MM.1S (cell line): Measurements from ENCODE around the gene PPP4R1.

Experiments used
- DNase-seq: peaks from one replicate; pipeline ENCODE4 v3.0.0-alpha.2; 2015
- H2AFZ ChIP-seq: fragments of 300-600 bp; sonication (generic); 2 replicates; pipeline ENCODE4 v1.6.0; 2016; ENCODE audit warnings: antibody characterized with exemption, low read length
- H3F3A ChIP-seq: fragments of 300-600 bp; sonication (generic); 2 replicates; pipeline ENCODE4 v1.6.1; 2016; ENCODE audit warnings: mild to moderate bottlenecking, antibody characterized with exemption, low read length, moderate library complexity, mixed read lengths; ENCODE audit not compliant: insufficient read depth
- H3K27ac ChIP-seq: fragments of 300-600 bp; sonication (generic); 2 replicates; pipeline ENCODE4 v1.5.1; 2016; ENCODE audit warnings: mild to moderate bottlenecking, low read length
- H3K27me3 ChIP-seq: fragments of 300-600 bp; sonication (generic); replicated peaks from 2 replicates; pipeline ENCODE4 v1.6.0; 2016; ENCODE audit warnings: low read length; ENCODE audit not compliant: insufficient read depth
- H3K36me3 ChIP-seq: fragments of 300-600 bp; sonication (generic); replicated peaks from 2 replicates; pipeline ENCODE4 v1.6.1; 2016; ENCODE audit warnings: mild to moderate bottlenecking, low read length, mixed read lengths; ENCODE audit not compliant: insufficient read depth
- H3K4me1 ChIP-seq: fragments of 300-600 bp; sonication (generic); 2 replicates; pipeline ENCODE4 v1.6.1; 2016; ENCODE audit warnings: low read length, mixed read lengths
- H3K4me2 ChIP-seq: fragments of 300-600 bp; sonication (generic); 2 replicates; pipeline ENCODE4 v1.6.0; 2016; ENCODE audit warnings: low read depth, low read length
- H3K4me3 ChIP-seq: fragments of 300-600 bp; sonication (generic); 2 replicates; pipeline ENCODE4 v1.5.1; 2016; ENCODE audit warnings: low read length, mixed read lengths
- H3K79me2 ChIP-seq: fragments of 300-600 bp; sonication (generic); 2 replicates; pipeline ENCODE4 v1.6.1; 2016; ENCODE audit warnings: mixed run types, low read length, mixed read lengths
- H3K9ac ChIP-seq: fragments of 300-600 bp; sonication (generic); 2 replicates; pipeline ENCODE4 v1.6.1; 2016; ENCODE audit warnings: low read length, mixed read lengths
- H3K9me2 ChIP-seq: fragments of 300-600 bp; sonication (generic); replicated peaks from 2 replicates; pipeline ENCODE4 v1.6.1; 2016; ENCODE audit warnings: mild to moderate bottlenecking, low read length, mixed read lengths; ENCODE audit not compliant: insufficient read depth
- H3K9me3 ChIP-seq: fragments of 300-600 bp; sonication (generic); replicated peaks from 2 replicates; pipeline ENCODE4 v1.6.1; 2016; ENCODE audit warnings: mild to moderate bottlenecking, low read length, mixed read lengths; ENCODE audit not compliant: insufficient read depth
- H4K20me1 ChIP-seq: fragments of 300-600 bp; sonication (generic); 2 replicates; pipeline ENCODE4 v1.6.1; 2016; ENCODE audit warnings: mild to moderate bottlenecking, low read length, moderate library complexity, mixed read lengths; ENCODE audit not compliant: insufficient read depth
- EZH2 ChIP-seq: fragments of 300-600 bp; sonication (generic); optimal IDR thresholded peaks from 2 replicates; pipeline ENCODE3; 2017; ENCODE audit warnings: low read depth, mild to moderate bottlenecking, antibody characterized with exemption, low read length, mixed read lengths
- EZH2phosphoT487 ChIP-seq: fragments of 300-600 bp; sonication (generic); IDR thresholded peaks from 2 replicates; pipeline ENCODE4 v1.6.1; 2018; ENCODE audit warnings: antibody characterized with exemption, low read length
- TF ChIP-seq, protein P1 (sequence below): fragments of 300-600 bp; sonication (generic); IDR thresholded peaks from 2 replicates; pipeline ENCODE4 v1.5.1; 2016; ENCODE audit warnings: antibody characterized with exemption, low read length, mixed read lengths

The PPP4R1 gene

DNA sequence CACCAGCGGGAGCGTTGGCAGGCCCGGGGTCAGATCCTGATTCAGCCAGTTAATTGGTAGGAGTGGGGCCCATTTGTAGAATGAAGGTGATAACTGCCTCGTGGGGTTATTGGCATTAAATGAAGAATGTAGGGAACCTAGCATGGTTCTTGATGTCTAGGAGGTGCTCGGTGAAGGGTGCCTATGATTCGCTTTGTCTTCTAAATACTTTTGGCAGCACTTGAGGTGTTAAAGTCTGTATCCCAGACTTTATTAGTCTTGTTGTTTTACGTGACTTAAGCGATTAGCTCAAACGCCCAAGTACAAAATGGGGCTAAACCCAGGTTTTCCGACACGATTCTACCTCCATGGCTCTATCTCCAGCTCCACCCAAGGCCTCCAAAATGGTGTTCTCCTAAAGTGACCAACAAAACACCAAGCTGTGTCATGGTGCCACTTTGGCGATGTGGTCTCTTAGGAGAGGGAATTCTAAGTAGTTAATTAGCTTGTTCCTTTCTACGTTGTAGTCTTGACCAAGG lies 980 bp upstream of the PPP4R1 start:
- H3K4me2 ChIP-seq = peak overlapping the region; percentile 99
- no peaks in the 10 kb centered on the region for H3K27me3 ChIP-seq
- H2AFZ ChIP-seq = peak overlapping the region; percentile 82
- no peak for TF ChIP-seq EZH2
- TF ChIP-seq EZH2phosphoT487 = no peak
- H3K36me3 ChIP-seq = no peaks in the 10 kb centered on the region
- H4K20me1 ChIP-seq = no peaks in the 10 kb centered on the region
- H3K9me2 ChIP-seq = no peaks in the 10 kb centered on the region
- H3K9ac ChIP-seq = peak overlapping the region; percentile 56; the same call in 1 of the 2 replicates
- H3K4me3 ChIP-seq = peak overlapping the region; percentile 63
- DNase-seq = no peak
- H3K9me3 ChIP-seq = no peaks in the 10 kb centered on the region
- H3K79me2 ChIP-seq = peaks cover 33% of the 10 kb centered on the region
- peaks cover 22% of the 10 kb centered on the region for H3F3A ChIP-seq
- peak overlapping the region; percentile 43; the same call in 1 of the 2 replicates for H3K27ac ChIP-seq
- peaks cover 8% of the 10 kb centered on the region; the same call in 1 of the 2 replicates for H3K4me1 ChIP-seq

DNA sequence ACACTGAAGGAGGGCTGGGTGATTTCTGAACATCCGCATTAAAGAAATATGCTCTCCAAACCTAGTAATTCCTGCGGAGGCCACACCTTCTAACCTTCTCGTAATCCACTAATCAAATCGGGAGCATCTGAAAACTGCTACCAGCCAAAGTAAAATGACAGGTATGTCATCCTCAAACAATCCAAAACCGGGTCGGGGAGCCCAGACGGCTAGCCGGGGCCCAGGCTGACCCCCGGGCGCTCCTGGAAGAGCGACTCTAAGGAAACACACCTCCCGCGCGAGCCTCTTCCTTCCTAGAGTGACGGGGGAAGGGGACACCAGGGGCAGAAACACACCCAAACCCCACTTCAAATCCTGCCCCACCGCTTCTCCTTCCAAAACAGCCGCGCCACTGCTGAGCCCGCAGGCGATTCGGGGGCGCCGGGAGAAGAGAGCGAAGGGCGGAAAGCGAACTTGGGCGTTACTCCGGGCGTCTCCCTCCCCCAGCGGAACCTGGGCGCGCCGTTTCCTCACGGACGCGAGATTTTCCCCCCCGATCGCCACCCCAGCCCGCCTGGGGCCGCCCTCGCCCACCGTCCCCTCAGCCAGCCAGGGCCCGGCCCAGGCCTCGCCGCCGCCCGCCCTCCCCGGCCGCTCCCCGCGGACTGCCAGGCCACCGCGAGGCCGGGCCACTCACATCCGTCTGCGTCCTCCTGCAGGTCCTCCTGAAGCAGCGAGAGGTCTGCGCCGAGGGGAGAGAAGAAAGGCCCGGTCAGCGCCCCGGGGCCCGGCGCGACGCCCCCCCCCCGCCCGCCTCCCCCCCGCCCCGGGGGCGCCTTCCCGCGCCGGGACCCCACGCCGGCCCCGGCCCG lies 584 bp downstream of the PPP4R1 start:
- Histone ChIP-seq H3K4me1 (peaks cover 8% of the 10 kb centered on the region; the same call in 1 of the 2 replicates), H3K9me3 (no peaks in the 10 kb centered on the region), H4K20me1 (no peaks in the 10 kb centered on the region), H3K36me3 (no peaks in the 10 kb centered on the region), H3K4me2 (peak overlapping the region; percentile 62; the same call in 1 of the 2 replicates), H3K4me3 (peak overlapping the region; percentile 87), H2AFZ (peak overlapping the region; percentile 72), H3F3A (peaks cover 22% of the 10 kb centered on the region), H3K9me2 (no peaks in the 10 kb centered on the region), H3K9ac (peak overlapping the region; percentile 56; the same call in 1 of the 2 replicates), H3K27ac (peak overlapping the region; percentile 26; the same call in 1 of the 2 replicates), H3K27me3 (no peaks in the 10 kb centered on the region), H3K79me2 (peaks cover 49% of the 10 kb centered on the region)
- DNase-seq = peak; percentile 40
- TF ChIP-seq EZH2 (no peak), EZH2phosphoT487 (no peak)
- TF ChIP-seq, protein P1, sequence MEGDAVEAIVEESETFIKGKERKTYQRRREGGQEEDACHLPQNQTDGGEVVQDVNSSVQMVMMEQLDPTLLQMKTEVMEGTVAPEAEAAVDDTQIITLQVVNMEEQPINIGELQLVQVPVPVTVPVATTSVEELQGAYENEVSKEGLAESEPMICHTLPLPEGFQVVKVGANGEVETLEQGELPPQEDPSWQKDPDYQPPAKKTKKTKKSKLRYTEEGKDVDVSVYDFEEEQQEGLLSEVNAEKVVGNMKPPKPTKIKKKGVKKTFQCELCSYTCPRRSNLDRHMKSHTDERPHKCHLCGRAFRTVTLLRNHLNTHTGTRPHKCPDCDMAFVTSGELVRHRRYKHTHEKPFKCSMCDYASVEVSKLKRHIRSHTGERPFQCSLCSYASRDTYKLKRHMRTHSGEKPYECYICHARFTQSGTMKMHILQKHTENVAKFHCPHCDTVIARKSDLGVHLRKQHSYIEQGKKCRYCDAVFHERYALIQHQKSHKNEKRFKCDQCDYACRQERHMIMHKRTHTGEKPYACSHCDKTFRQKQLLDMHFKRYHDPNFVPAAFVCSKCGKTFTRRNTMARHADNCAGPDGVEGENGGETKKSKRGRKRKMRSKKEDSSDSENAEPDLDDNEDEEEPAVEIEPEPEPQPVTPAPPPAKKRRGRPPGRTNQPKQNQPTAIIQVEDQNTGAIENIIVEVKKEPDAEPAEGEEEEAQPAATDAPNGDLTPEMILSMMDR = no peak

DNA sequence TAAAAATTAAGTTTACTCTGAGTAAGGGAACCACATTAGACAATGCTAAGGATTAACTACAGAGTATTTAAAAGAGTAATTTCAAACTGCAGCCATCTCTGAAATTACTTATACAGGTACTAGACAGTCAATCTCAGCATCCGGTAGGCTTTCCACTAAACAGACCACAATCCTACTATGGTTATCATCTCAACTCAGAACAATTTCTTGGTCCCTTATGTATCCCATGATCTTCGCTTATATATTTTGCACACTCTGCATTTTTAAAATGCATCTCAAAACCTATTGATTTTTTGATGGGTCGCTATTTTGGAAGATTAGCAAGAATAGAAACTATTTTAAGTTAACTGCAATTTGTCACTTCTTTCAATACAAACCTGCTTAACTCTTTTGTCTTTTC lies 1.4 kb downstream of the PPP4R1 start:
- H3K79me2 ChIP-seq = peaks cover 57% of the 10 kb centered on the region

More for the DNA sequence above, 1.4 kb downstream of the PPP4R1 start:
- no peaks in the 10 kb centered on the region for H3K9me3 ChIP-seq
- TF ChIP-seq EZH2phosphoT487 = no peak
- TF ChIP-seq, protein P1 = no peak
- no peak for TF ChIP-seq EZH2
- H3F3A ChIP-seq = peaks cover 22% of the 10 kb centered on the region
- H3K9me2 ChIP-seq = no peaks in the 10 kb centered on the region
- no peak overlapping the region for H3K27ac ChIP-seq
- H3K36me3 ChIP-seq = no peaks in the 10 kb centered on the region
- H3K27me3 ChIP-seq = no peaks in the 10 kb centered on the region
- peak overlapping the region; percentile 62; the same call in 1 of the 2 replicates for H3K4me2 ChIP-seq
- H3K4me3 ChIP-seq = peak overlapping the region; percentile 87
- H2AFZ ChIP-seq = no peak overlapping the region
- no peaks in the 10 kb centered on the region for H4K20me1 ChIP-seq
- no peak for DNase-seq
- H3K9ac ChIP-seq = peak overlapping the region; percentile 56; the same call in 1 of the 2 replicates
- peaks cover 8% of the 10 kb centered on the region; the same call in 1 of the 2 replicates for H3K4me1 ChIP-seq
